GM12801 (cell line): ENCODE results near the gene AGO3.

Experiments
- CTCF ChIP-seq: IDR thresholded peaks from one replicate; pipeline ENCODE4 v1.5.1; 2011; ENCODE audit warnings: control low read depth; ENCODE audit not compliant: insufficient read length; ENCODE audit errors: extremely low read depth

The AGO3 gene

GRCh38 chr1:36085126-36085525, 154.2 kb downstream of the AGO3 start:
- TF ChIP-seq CTCF, result no peak

GRCh38 chr1:36085686-36086526, 155.0 kb downstream of the AGO3 start:
- no peak for TF ChIP-seq CTCF

- TF ChIP-seq CTCF, result no peak
These were observed 155.8 kb downstream of the AGO3 start for GRCh38 chr1:36086529-36087232.

- TF ChIP-seq CTCF, result no peak
These were observed 156.6 kb downstream of the AGO3 start for GRCh38 chr1:36087233-36088123.

- no peak for TF ChIP-seq CTCF
These were observed 157.3 kb downstream of the AGO3 start for GRCh38 chr1:36088265-36088576.

GRCh38 chr1:36088577-36089392, 157.9 kb downstream of the AGO3 start, which contains the start of gene ADPRS:
TSS of gene ADPRS (plus strand) at chr1:36088892. CDS start at chr1:36088905, 13 bp downstream.
- no peak for TF ChIP-seq CTCF
